Urinary bladder (tissue), 4 donors: Measurements from ENCODE around the gene OBSL1. TPM values are rescaled to one million over a fixed set of nuclear protein-coding genes. Genes with fewer than 3 reads are reported as not detected.

Experiments
- DNase-seq: peaks from one replicate; pipeline ENCODE4 v3.0.0-alpha.2; 2015; ENCODE audit errors: extremely low spot score
- H3K27ac ChIP-seq: one replicate; pipeline ENCODE4 v1.5.1; 2013; ENCODE audit warnings: low read depth, mild to moderate bottlenecking, moderate library complexity
- H3K36me3 ChIP-seq: one replicate; pipeline ENCODE4 v1.6.1; 2013; ENCODE audit warnings: mild to moderate bottlenecking, moderate library complexity; ENCODE audit not compliant: insufficient read depth
- H3K4me1 ChIP-seq: one replicate; pipeline ENCODE4 v1.6.1; 2013; ENCODE audit warnings: mild to moderate bottlenecking, moderate library complexity; ENCODE audit not compliant: insufficient read depth
- H3K4me3 ChIP-seq: one replicate; pipeline ENCODE4 v1.5.1; 2013; ENCODE audit warnings: low read depth, low read length
- WGBS: extraction: QIAGEN DNeasy Blood & Tissue Kit; methylation state at CpG from one replicate; pipeline ENCODE4 v1.1.7; 2013; 5-methylcytosine and 5-hydroxymethylcytosine counted together
- polyA plus RNA-seq: library from polyadenylated mRNA; stranded (reverse); fragments of 200-250 nt; gene quantifications from one replicate; pipeline ENCODE4 v1.2.3, GENCODE V29; 2013
- total RNA-seq: library from RNA; depleted of rRNA; stranded (reverse); fragments of >200 nt; gene quantifications from one replicate; pipeline ENCODE4 v1.2.3, GENCODE V29; 2014
- donor health status: healthy with polysubstance abuse.
- donor health status: healthy.

OBSL1 gene
- total and polyA plus RNA-seq, 2 donors = 43.5 to 67.9 TPM

GRCh38 chr2:219556413-219556812 is 14.9 kb downstream of the OBSL1 start:
- Histone ChIP-seq H3K27ac (no peak overlapping the region), H3K36me3 (no peaks in the 10 kb centered on the region), H3K4me1 (no peaks in the 10 kb centered on the region), H3K4me3 (no peak overlapping the region)
- 91% methylated on average over 19 of the region's 19 CpGs for WGBS
- DNase-seq = no peak

GRCh38 chr2:219555956-219556355 is 15.4 kb downstream of the OBSL1 start:
- no peak overlapping the region for H3K4me3 ChIP-seq
- 93% methylated on average over 20 of the region's 20 CpGs for WGBS
- no peak overlapping the region for H3K27ac ChIP-seq
- H3K36me3 ChIP-seq = no peaks in the 10 kb centered on the region
- no peak for DNase-seq
- H3K4me1 ChIP-seq = no peaks in the 10 kb centered on the region

GRCh38 chr2:219554350-219554749 is 17.0 kb downstream of the OBSL1 start:
- Histone ChIP-seq H3K36me3 (no peaks in the 10 kb centered on the region), H3K4me3 (no peak overlapping the region), H3K27ac (no peak overlapping the region), H3K4me1 (no peaks in the 10 kb centered on the region)
- DNase-seq = no peak
- WGBS = 94% methylated on average over 15 of the region's 15 CpGs

- no peak for DNase-seq
- no peaks in the 10 kb centered on the region for H3K36me3 ChIP-seq
- no peaks in the 10 kb centered on the region for H3K4me1 ChIP-seq
- H3K27ac ChIP-seq = no peak overlapping the region
- WGBS = 79% methylated on average over 12 of the region's 12 CpGs
- no peak overlapping the region for H3K4me3 ChIP-seq
These were observed 17.8 kb downstream of the OBSL1 start for GRCh38 chr2:219553463-219553963.

- 34% methylated on average over 7 of the region's 7 CpGs for WGBS
- no peak for DNase-seq
- Histone ChIP-seq H3K4me1 (no peaks in the 10 kb centered on the region), H3K27ac (no peak overlapping the region), H3K36me3 (no peaks in the 10 kb centered on the region), H3K4me3 (peak overlapping the region; percentile 47)
These were observed 18.2 kb downstream of the OBSL1 start for GRCh38 chr2:219553168-219553417.

GRCh38 chr2:219552382-219553167 is 18.8 kb downstream of the OBSL1 start:
- no peak for DNase-seq
- Histone ChIP-seq H3K27ac (no peak overlapping the region), H3K4me1 (no peaks in the 10 kb centered on the region), H3K36me3 (no peaks in the 10 kb centered on the region), H3K4me3 (peak overlapping the region; percentile 47)
- WGBS = under 1% methylated on average over 99 of the region's 99 CpGs

- DNase-seq = no peak
- H3K4me3 ChIP-seq = peak overlapping the region; percentile 47
- 5% methylated on average over 54 of the region's 54 CpGs for WGBS
- no peaks in the 10 kb centered on the region for H3K4me1 ChIP-seq
- H3K36me3 ChIP-seq = no peaks in the 10 kb centered on the region
- H3K27ac ChIP-seq = no peak overlapping the region
These were observed 19.6 kb downstream of the OBSL1 start for GRCh38 chr2:219551441-219552381.

GRCh38 chr2:219549619-219550018 is 21.7 kb downstream of the OBSL1 start:
- 91% methylated on average over 9 of the region's 9 CpGs for WGBS
- DNase-seq = no peak
- H3K36me3 ChIP-seq = no peaks in the 10 kb centered on the region

GRCh38 chr2:219548990-219549389 is 22.3 kb downstream of the OBSL1 start:
- no peak for DNase-seq
- Histone ChIP-seq H3K4me3 (no peak overlapping the region), H3K27ac (no peak overlapping the region), H3K4me1 (no peaks in the 10 kb centered on the region), H3K36me3 (no peaks in the 10 kb centered on the region)
- WGBS = 94% methylated on average over 18 of the region's 18 CpGs

More at GRCh38 chr2:219549619-219550018, 21.7 kb downstream of the OBSL1 start:
- Histone ChIP-seq H3K4me1 (no peaks in the 10 kb centered on the region), H3K4me3 (no peak overlapping the region), H3K27ac (no peak overlapping the region)

GRCh38 chr2:219547621-219548020 is 23.7 kb downstream of the OBSL1 start:
- 94% methylated on average over 26 of the region's 26 CpGs for WGBS
- H3K36me3 ChIP-seq = no peaks in the 10 kb centered on the region
- H3K27ac ChIP-seq = no peak overlapping the region
- no peak overlapping the region for H3K4me3 ChIP-seq
- DNase-seq = no peak
- H3K4me1 ChIP-seq = no peaks in the 10 kb centered on the region

GRCh38 chr2:219545943-219546352 is 25.4 kb downstream of the OBSL1 start:
- WGBS = 77% methylated on average over 4 of the region's 4 CpGs
- DNase-seq = no peak
- H3K27ac ChIP-seq = no peak overlapping the region
- H3K4me1 ChIP-seq = no peaks in the 10 kb centered on the region
- H3K4me3 ChIP-seq = no peak overlapping the region
- no peaks in the 10 kb centered on the region for H3K36me3 ChIP-seq

- Histone ChIP-seq H3K4me3 (no peak overlapping the region), H3K36me3 (no peaks in the 10 kb centered on the region), H3K27ac (no peak overlapping the region), H3K4me1 (no peaks in the 10 kb centered on the region)
- no peak for DNase-seq
- WGBS = 93% methylated on average over 3 of the region's 3 CpGs
These were observed 25.9 kb downstream of the OBSL1 start for GRCh38 chr2:219545295-219545942.

- WGBS = 51% methylated on average over 9 of the region's 9 CpGs
- Histone ChIP-seq H3K4me3 (no peak overlapping the region), H3K36me3 (no peaks in the 10 kb centered on the region), H3K4me1 (no peaks in the 10 kb centered on the region), H3K27ac (no peak overlapping the region)
- no peak for DNase-seq
These were observed 26.8 kb downstream of the OBSL1 start for GRCh38 chr2:219544567-219544966.
